Right lobe of liver (tissue), 6 donors: Measurements from ENCODE around the gene YWHAG. TPM values are rescaled to one million over a fixed set of nuclear protein-coding genes. Genes with fewer than 3 reads are reported as not detected.
A peak's percentile ranks its signal among the peaks of the same experiment; 100 is the strongest.

Experiments used
- ATAC-seq, 4 donors: fragments of 200-7000 bp; cut with Tn5 transposase; one replicate each; pipeline ENCODE4 v1.9.1; 2020; ENCODE audit warnings: mild to moderate bottlenecking in 4 of 4, moderate library complexity in 4 of 4
- DNase-seq, 3 donors: peaks; one replicate each; pipeline ENCODE4 v3.0.0-alpha.2; 2020
- H3K27ac ChIP-seq, 3 donors: fragments of 200-600 bp; one replicate each; pipeline ENCODE4 v1.8.0; 2022
- H3K27me3 ChIP-seq, 2 donors: fragments of 200-600 bp; one replicate each; pipeline ENCODE4 v1.8.0; 2022
- H3K36me3 ChIP-seq, 4 donors: fragments of 200-600 bp; sonication (generic) in 1 of 4; one replicate each; pipeline versions ENCODE4 v1.5.1 to v1.8.0; 2017 to 2022; ENCODE audit warnings: control low read depth in 1 of 4
- H3K4me1 ChIP-seq, 4 donors: fragments of 200-600 bp; sonication (generic) in 1 of 4; one replicate each; pipeline versions ENCODE4 v1.5.1 to v1.8.0; 2017 to 2022; ENCODE audit warnings: control low read depth in 1 of 4
- H3K4me3 ChIP-seq, 3 donors: fragments of 200-600 bp; one replicate each; pipeline ENCODE4 v1.8.0; 2022
- H3K9me3 ChIP-seq, 4 donors: fragments of 200-600 bp; sonication (generic) in 1 of 4; one replicate each; pipeline versions ENCODE4 v1.5.1 to v1.8.0; 2017 to 2022; ENCODE audit warnings: control low read depth in 1 of 4
- POLR2A ChIP-seq: fragments of 450-650 bp; IDR thresholded peaks from one replicate; pipeline ENCODE4 v1.6.1; 2017; ENCODE audit warnings: antibody characterized with exemption, mild to moderate bottlenecking
- WGBS: methylation state at CpG from one replicate; pipeline ENCODE4 v1.1.6; 2018; ENCODE audit warnings: low coverage, low lambda C conversion rate; ENCODE audit not compliant: insufficient coverage; ENCODE audit errors: missing lambda C conversion rate; 5-methylcytosine and 5-hydroxymethylcytosine counted together
- intact Hi-C, 2 donors: fragments of 100-400 bp; cut with DNase I; formaldehyde crosslinking; loops; one replicate each; pipeline versions ENCODE4 v1.11.2 to v1.14.1; 2022
- total RNA-seq, 6 experiments: library from RNA; depleted of rRNA in 2 of 6; stranded (reverse); fragments of >200 nt in 2 of 6; fragmentation: NEBNext Ultra II Directional in 3 of 6; extraction: Animal tissue kit (Norgen Biotek cat#: 25700) in 3 of 6; gene quantifications; one replicate each; pipeline versions ENCODE4 v1.1.0 to v1.2.4, GENCODE V29; 2016 to 2023
- TF ChIP-seq, protein P1 (sequence below), 4 donors: fragments of 200-600 bp in 3 of 4; fragments of 450-650 bp in 1 of 4; IDR thresholded peaks; one replicate each; pipeline versions ENCODE4 v1.5.1 to v1.8.0; 2016 to 2022; ENCODE audit warnings: antibody characterized with exemption in 4 of 4, mild to moderate bottlenecking in 2 of 4
- donor health status: DM: no; HTN: yes; CAD: no.
- donor health status: DM: no; HTN: no; CAD: no.
- donor health status: DM: no; HTN: no; CAD: no.
- donor health status: DM: no; HTN: yes; CAD: no.
- donor health status: DM: no; HTN: yes; CAD: no.

The YWHAG gene
- total RNA-seq, 6 experiments from 2014 or later: 43.5 to 69.1 (median 58.4) TPM

DNA sequence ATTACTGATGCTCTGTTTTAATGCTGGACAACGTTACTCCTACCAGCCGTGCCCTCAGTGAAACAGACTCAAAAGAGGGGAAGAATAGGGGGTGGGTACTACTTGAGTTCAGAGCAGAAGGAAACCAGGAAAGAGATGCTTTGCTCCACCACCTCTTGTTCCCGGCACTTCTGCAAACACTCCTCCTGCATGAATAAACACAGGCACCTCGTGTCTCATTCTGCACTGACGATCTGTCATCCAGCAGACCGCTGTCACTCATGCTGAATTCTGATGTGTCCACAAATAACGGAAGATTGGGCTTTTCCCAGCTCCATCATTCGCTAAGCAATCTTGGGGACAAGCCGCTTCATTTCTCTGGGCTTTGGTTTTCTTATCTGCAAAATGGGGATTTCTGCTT lies 26.7 kb downstream of the YWHAG start:
- H3K27me3 ChIP-seq: no peaks in the 10 kb centered on the region
- no peak for DNase-seq
- ATAC-seq: peak in 1 of 4 donors; percentile 19
- H3K4me3 ChIP-seq: no peak overlapping the region
- H3K4me1 ChIP-seq: peaks cover 0 to 41% (median 13%) of the 10 kb centered on the region in 4 donors
- no peaks in the 10 kb centered on the region for H3K9me3 ChIP-seq
- TF ChIP-seq, protein P1, sequence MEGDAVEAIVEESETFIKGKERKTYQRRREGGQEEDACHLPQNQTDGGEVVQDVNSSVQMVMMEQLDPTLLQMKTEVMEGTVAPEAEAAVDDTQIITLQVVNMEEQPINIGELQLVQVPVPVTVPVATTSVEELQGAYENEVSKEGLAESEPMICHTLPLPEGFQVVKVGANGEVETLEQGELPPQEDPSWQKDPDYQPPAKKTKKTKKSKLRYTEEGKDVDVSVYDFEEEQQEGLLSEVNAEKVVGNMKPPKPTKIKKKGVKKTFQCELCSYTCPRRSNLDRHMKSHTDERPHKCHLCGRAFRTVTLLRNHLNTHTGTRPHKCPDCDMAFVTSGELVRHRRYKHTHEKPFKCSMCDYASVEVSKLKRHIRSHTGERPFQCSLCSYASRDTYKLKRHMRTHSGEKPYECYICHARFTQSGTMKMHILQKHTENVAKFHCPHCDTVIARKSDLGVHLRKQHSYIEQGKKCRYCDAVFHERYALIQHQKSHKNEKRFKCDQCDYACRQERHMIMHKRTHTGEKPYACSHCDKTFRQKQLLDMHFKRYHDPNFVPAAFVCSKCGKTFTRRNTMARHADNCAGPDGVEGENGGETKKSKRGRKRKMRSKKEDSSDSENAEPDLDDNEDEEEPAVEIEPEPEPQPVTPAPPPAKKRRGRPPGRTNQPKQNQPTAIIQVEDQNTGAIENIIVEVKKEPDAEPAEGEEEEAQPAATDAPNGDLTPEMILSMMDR (IDR thresholded peaks at IDR 0.05): no peak
- no peak for TF ChIP-seq POLR2A
- H3K27ac ChIP-seq: no peak overlapping the region
- 45% methylated on average over 9 of the region's 9 CpGs for WGBS
- intact Hi-C loops: no loop called here
- peaks cover 0 to 22% (median 9%) of the 10 kb centered on the region in 4 donors for H3K36me3 ChIP-seq

DNA sequence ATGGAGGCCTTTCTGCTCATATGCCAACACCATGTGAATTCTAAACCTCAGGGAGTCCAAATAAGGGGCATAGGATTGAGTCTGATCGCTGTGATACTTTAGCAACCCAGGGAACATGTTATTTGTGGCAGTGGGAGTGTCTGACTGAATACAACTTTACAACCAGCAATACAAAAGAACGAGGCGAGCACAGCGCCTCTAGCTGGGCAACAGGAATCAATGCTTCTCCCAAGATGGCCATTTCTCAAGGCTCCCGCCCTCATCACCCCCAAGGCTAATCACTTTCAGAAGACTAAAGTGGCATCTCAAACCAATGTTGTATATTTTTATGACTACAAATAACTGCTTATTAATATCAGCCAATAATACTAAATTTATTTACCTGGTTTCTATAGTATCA lies 28.1 kb downstream of the YWHAG start:
- intact Hi-C loops: no loop called here
- ATAC-seq (no peak), DNase-seq (no peak)
- peaks cover 0 to 31% (median 9%) of the 10 kb centered on the region in 4 donors for H3K36me3 ChIP-seq
- H3K27ac ChIP-seq: no peak overlapping the region
- no peak overlapping the region for H3K4me3 ChIP-seq
- H3K27me3 ChIP-seq: no peaks in the 10 kb centered on the region
- H3K9me3 ChIP-seq: no peaks in the 10 kb centered on the region
- 100% methylated on average over 4 of the region's 5 CpGs for WGBS
- TF ChIP-seq, protein P1 (IDR thresholded peaks at IDR 0.05): no peak
- TF ChIP-seq POLR2A: no peak
- H3K4me1 ChIP-seq: peaks cover 0 to 41% (median 13%) of the 10 kb centered on the region in 4 donors

DNA sequence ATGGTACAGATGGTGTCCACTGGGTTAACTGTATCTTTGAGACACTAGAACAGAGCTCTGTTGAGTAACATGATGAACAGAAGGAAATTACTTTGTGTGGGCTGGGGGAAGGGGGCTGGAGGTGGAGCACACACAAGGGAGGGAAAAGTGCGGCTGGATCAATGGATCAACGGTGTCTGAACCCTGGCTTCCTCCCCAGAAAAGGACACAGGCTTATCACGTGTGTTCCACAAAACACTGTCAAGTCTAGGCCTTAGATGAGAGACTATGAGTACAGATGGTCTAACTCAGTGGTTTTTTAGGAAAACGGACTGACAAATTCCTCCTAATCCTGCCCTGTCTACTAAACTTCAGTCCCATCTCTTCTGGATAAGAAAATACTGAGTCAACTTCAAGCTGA lies 28.5 kb downstream of the YWHAG start:
- ATAC-seq (peak; percentile 45 to 78 (median 64)), DNase-seq (peak in 1 of 3 donors; percentile 60)
- Histone ChIP-seq H3K27me3 (no peaks in the 10 kb centered on the region), H3K9me3 (no peaks in the 10 kb centered on the region), H3K36me3 (peaks cover 0 to 31% (median 9%) of the 10 kb centered on the region in 4 donors), H3K27ac (no peak overlapping the region), H3K4me3 (no peak overlapping the region), H3K4me1 (peaks cover 0 to 41% (median 13%) of the 10 kb centered on the region in 4 donors)
- no peak for TF ChIP-seq POLR2A
- TF ChIP-seq, protein P1 (IDR thresholded peaks at IDR 0.05): no peak
- intact Hi-C loops: no loop called here
- WGBS: 14% methylated on average over 4 of the region's 4 CpGs

DNA sequence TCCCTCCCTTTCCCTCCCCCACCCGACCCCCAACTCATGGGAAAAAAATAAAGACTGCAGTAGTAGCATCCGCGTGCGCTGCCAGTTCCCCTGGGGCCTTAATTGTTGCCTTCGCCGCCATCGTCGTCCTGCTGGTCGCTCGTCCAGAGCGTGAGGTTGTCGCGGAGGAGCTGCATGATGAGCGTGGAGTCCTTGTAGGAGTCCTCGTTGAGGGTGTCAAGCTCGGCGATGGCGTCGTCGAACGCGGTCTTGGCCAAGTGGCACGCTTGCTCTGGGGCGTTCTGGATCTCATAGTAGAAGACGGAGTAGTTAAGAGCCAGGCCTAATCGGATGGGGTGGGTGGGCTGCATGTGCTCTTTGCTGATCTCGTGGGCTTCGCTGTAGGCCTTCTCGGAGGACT lies 29.3 kb downstream of the YWHAG start:
- 97% methylated on average over 25 of the region's 29 CpGs for WGBS
- TF ChIP-seq POLR2A: no peak
- TF ChIP-seq, protein P1 (IDR thresholded peaks at IDR 0.05): no peak
- Histone ChIP-seq H3K36me3 (peaks cover 0 to 31% (median 9%) of the 10 kb centered on the region in 4 donors), H3K27me3 (no peaks in the 10 kb centered on the region), H3K9me3 (no peaks in the 10 kb centered on the region), H3K27ac (no peak overlapping the region), H3K4me3 (no peak overlapping the region), H3K4me1 (peaks cover 0 to 41% (median 13%) of the 10 kb centered on the region in 4 donors)
- ATAC-seq: no peak
- DNase-seq: no peak
- intact Hi-C loops: no loop called here

DNA sequence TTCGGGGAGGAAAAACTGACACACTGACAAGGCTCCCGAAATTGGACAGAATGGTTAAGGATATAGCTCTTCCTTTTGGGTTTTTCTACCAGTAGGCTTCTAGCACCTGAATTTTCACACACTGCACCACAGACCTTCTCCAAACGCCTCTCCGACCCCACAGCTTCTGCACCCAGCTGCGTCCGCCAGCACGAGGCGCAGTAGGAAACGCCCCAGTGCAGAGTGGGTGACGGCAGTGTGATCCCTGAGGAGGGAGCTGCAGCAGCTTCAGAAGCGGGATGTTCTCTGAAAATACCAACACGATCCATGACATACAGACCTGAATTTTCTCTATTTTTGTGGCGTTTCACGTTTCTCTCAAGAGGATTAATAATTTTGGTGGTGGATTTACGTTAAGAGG lies 30.4 kb downstream of the YWHAG start:
- intact Hi-C loops: no loop called here
- ATAC-seq (no peak), DNase-seq (no peak)
- TF ChIP-seq, protein P1 (IDR thresholded peaks at IDR 0.05): no peak
- TF ChIP-seq POLR2A: no peak
- 82% methylated on average over 14 of the region's 15 CpGs for WGBS
- H3K27ac ChIP-seq: no peak overlapping the region
- H3K4me1 ChIP-seq: peaks cover 0 to 30% (median 8%) of the 10 kb centered on the region in 4 donors
- no peaks in the 10 kb centered on the region for H3K27me3 ChIP-seq
- peaks cover 0 to 31% (median 9%) of the 10 kb centered on the region in 4 donors for H3K36me3 ChIP-seq
- H3K9me3 ChIP-seq: no peaks in the 10 kb centered on the region
- H3K4me3 ChIP-seq: no peak overlapping the region
